SU-DHL-6 (cell line): ENCODE results near the gene LCOR.

Source experiments
- CTCF ChIP-seq: fragments of 200-600 bp; sonication (generic); IDR thresholded peaks from one replicate; pipeline ENCODE4 v1.5.1; 2017; ENCODE audit warnings: antibody characterized with exemption, mild to moderate bottlenecking, low read length, moderate library complexity; ENCODE audit not compliant: insufficient read depth, poor library complexity, severe bottlenecking
- EZH2phosphoT487 ChIP-seq: fragments of 200-600 bp; sonication (generic), shearing (Covaris generic); conservative IDR thresholded peaks from 2 replicates; pipeline ENCODE4 v1.6.1; 2018; ENCODE audit warnings: mild to moderate bottlenecking, antibody characterized with exemption, low read length, moderate library complexity, mixed read lengths

GRCh38 chr10:96846926-96847325, 14.8 kb downstream of the LCOR start:
- TF ChIP-seq CTCF (no peak), EZH2phosphoT487 (no peak)
